ENCODE data around the gene ETFA. TPM values are rescaled to one million over a fixed set of nuclear protein-coding genes. Genes with fewer than 3 reads are reported as not detected.

ETFA gene
- total RNA-seq, 1 experiment from 2014 or later, result 164 TPM

DNA sequence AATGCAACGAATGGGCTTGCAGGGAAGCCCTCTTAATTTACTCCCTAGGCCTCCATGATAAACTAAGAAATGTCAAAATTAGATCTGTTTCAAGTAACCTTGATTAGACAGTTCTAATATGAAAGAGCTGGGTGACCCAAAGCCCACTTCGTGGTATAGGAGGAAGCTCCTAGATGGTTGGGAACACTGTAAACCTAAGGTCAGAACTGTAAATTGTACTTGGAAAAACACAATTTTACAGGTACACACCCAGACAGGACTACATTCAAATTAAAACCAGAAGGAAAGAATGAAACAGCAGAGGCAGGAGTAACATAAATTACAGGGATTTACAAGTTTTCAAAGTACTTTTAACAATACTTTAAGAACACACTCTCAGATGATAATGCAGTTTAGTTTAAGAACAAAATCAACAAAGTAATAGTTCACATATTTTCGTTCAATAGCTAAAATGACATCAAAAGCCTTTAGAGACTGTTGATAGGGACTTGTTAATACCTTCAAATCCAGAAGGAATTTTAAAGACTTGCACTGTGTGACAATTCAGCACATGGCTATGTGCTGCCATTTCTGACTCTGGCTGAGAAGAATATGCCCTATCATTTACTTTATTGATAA lies 43.7 kb upstream of the ETFA start:
- CTCF ChIA-PET, result interaction anchor here (0.6 to 0.7 kb wide), 2 partner anchors 24 to 1268 kb away, joined by 3 read pairs; no protein-coding TSS in a partner anchor
- TF ChIP-seq, protein P1, sequence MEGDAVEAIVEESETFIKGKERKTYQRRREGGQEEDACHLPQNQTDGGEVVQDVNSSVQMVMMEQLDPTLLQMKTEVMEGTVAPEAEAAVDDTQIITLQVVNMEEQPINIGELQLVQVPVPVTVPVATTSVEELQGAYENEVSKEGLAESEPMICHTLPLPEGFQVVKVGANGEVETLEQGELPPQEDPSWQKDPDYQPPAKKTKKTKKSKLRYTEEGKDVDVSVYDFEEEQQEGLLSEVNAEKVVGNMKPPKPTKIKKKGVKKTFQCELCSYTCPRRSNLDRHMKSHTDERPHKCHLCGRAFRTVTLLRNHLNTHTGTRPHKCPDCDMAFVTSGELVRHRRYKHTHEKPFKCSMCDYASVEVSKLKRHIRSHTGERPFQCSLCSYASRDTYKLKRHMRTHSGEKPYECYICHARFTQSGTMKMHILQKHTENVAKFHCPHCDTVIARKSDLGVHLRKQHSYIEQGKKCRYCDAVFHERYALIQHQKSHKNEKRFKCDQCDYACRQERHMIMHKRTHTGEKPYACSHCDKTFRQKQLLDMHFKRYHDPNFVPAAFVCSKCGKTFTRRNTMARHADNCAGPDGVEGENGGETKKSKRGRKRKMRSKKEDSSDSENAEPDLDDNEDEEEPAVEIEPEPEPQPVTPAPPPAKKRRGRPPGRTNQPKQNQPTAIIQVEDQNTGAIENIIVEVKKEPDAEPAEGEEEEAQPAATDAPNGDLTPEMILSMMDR (IDR thresholded peaks at IDR 0.05; ENCODE audit: unreplicated experiment), result no peak
- intact Hi-C loops (cut with micrococcal nuclease), result no loop called here
- Mint-ChIP-seq H3K9me3 (ENCODE audit: unreplicated experiment) (no peaks in the 10 kb centered on the region), H3K27ac (ENCODE audit: low read depth, unreplicated experiment) (no peak overlapping the region), H3K4me1 (ENCODE audit: insufficient read depth, unreplicated experiment) (no peaks in the 10 kb centered on the region), H3K4me3 (ENCODE audit: unreplicated experiment) (no peak overlapping the region), H3K36me3 (ENCODE audit: insufficient read depth, unreplicated experiment) (peaks cover 6% of the 10 kb centered on the region), H3K27me3 (ENCODE audit: insufficient read depth, unreplicated experiment) (no peaks in the 10 kb centered on the region)
- no TSS peak for BruUV-seq (replicated peaks)
- POLR2A ChIA-PET, result interaction anchor here (0.6 kb wide), 1 partner anchor 25 kb away, joined by 3 read pairs; no protein-coding TSS in a partner anchor
- no peak for DNase-seq (ENCODE audit: unreplicated experiment)

DNA sequence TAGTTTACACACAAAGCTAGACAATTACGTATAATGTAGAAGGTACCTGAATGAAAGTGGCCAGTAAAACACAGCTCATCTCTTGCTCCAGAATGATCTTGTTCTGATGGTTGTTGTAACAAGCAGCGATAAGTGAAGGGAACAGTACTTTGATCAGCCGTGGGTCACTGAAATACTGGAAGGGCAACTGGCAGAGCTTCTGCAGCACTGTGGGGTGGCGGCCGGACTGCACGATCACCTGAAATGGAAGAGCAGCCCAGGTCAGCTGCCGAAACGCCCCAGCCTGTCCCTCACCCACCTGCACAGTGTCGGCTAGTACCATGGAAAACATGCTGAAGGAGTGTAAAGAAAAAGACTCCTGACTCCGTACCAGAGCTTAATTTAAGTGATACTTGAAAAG lies 42.6 kb upstream of the ETFA start:
- CTCF ChIA-PET, result interaction anchor here (0.5 kb wide), 1 partner anchor 112 kb away, joined by 3 read pairs; no protein-coding TSS in a partner anchor
- POLR2A ChIA-PET, result interaction anchor here (0.7 to 1.0 kb wide), 2 partner anchors 44 to 122 kb away, joined by 3 read pairs; no protein-coding TSS in a partner anchor
- H3K27me3 Mint-ChIP-seq (ENCODE audit: insufficient read depth, unreplicated experiment), result no peaks in the 10 kb centered on the region
- no peak overlapping the region for H3K27ac Mint-ChIP-seq (ENCODE audit: low read depth, unreplicated experiment)
- intact Hi-C loops (cut with micrococcal nuclease), result no loop called here
- TF ChIP-seq, protein P1 (IDR thresholded peaks at IDR 0.05; ENCODE audit: unreplicated experiment), result no peak
- no peak overlapping the region for H3K4me3 Mint-ChIP-seq (ENCODE audit: unreplicated experiment)
- no peak for DNase-seq (ENCODE audit: unreplicated experiment)
- H3K36me3 Mint-ChIP-seq (ENCODE audit: insufficient read depth, unreplicated experiment), result peaks cover 6% of the 10 kb centered on the region
- no TSS peak for BruUV-seq (replicated peaks)
- H3K9me3 Mint-ChIP-seq (ENCODE audit: unreplicated experiment), result no peaks in the 10 kb centered on the region
- H3K4me1 Mint-ChIP-seq (ENCODE audit: insufficient read depth, unreplicated experiment), result peaks cover 5% of the 10 kb centered on the region

- Mint-ChIP-seq H3K27me3 (ENCODE audit: insufficient read depth, unreplicated experiment) (no peaks in the 10 kb centered on the region), H3K4me1 (ENCODE audit: insufficient read depth, unreplicated experiment) (peaks cover 5% of the 10 kb centered on the region), H3K4me3 (ENCODE audit: unreplicated experiment) (no peak overlapping the region), H3K9me3 (ENCODE audit: unreplicated experiment) (no peaks in the 10 kb centered on the region), H3K36me3 (ENCODE audit: insufficient read depth, unreplicated experiment) (peaks cover 6% of the 10 kb centered on the region), H3K27ac (ENCODE audit: low read depth, unreplicated experiment) (no peak overlapping the region)
- intact Hi-C loops (cut with micrococcal nuclease), result no loop called here
- TF ChIP-seq, protein P1 (IDR thresholded peaks at IDR 0.05; ENCODE audit: unreplicated experiment), result no peak
- no TSS peak for BruUV-seq (replicated peaks)
- no peak for DNase-seq (ENCODE audit: unreplicated experiment)
- CTCF ChIA-PET, result interaction anchor here (0.5 to 0.6 kb wide), 2 partner anchors 113 to 1186 kb away, joined by 3 read pairs; no protein-coding TSS in a partner anchor
- POLR2A ChIA-PET, result interaction anchor here (1.0 kb wide), 1 partner anchor 44 kb away, joined by 3 read pairs; no protein-coding TSS in a partner anchor
These were observed 41.8 kb upstream of the ETFA start for GRCh38 chr15:76353023-76353577.

GRCh38 chr15:76349301-76350070 lies 38.2 kb upstream of the ETFA start:
- Mint-ChIP-seq H3K27ac (ENCODE audit: low read depth, unreplicated experiment) (no peak overlapping the region), H3K4me1 (ENCODE audit: insufficient read depth, unreplicated experiment) (peaks cover 5% of the 10 kb centered on the region), H3K4me3 (ENCODE audit: unreplicated experiment) (no peak overlapping the region), H3K9me3 (ENCODE audit: unreplicated experiment) (no peaks in the 10 kb centered on the region), H3K27me3 (ENCODE audit: insufficient read depth, unreplicated experiment) (peaks cover 13% of the 10 kb centered on the region), H3K36me3 (ENCODE audit: insufficient read depth, unreplicated experiment) (peaks cover 11% of the 10 kb centered on the region)
- intact Hi-C loops (cut with micrococcal nuclease), result no loop called here
- ChIA-PET POLR2A (interaction anchor here (0.6 to 1.0 kb wide), 4 partner anchors 9 to 1390 kb away, joined by 3 to 5 read pairs (median 4); no protein-coding TSS in a partner anchor), CTCF (interaction anchor here (0.7 to 1.0 kb wide), 2 partner anchors 21 to 56 kb away, joined by 3 to 4 read pairs; no protein-coding TSS in a partner anchor)
- no peak for DNase-seq (ENCODE audit: unreplicated experiment)
- no TSS peak for BruUV-seq (replicated peaks)
- TF ChIP-seq, protein P1 (IDR thresholded peaks at IDR 0.05; ENCODE audit: unreplicated experiment), result no peak

All from MCF 10A (cell line).